ENCODE measurements around the gene CTSD.

CTSD gene

GRCh38 chr11:1736447-1736992, 27.2 kb downstream of the CTSD start:
- Mint-ChIP-seq H3K27me3 (peaks cover 8% of the 10 kb centered on the region), H3K27ac (no peak overlapping the region), H3K36me3 (no peaks in the 10 kb centered on the region), H3K4me3 (no peak overlapping the region), H3K9me3 (no peaks in the 10 kb centered on the region), H3K4me1 (peaks cover 11% of the 10 kb centered on the region)

GRCh38 chr11:1735271-1735670, 28.5 kb downstream of the CTSD start:
- no peak overlapping the region for H3K27ac Mint-ChIP-seq
- no peaks in the 10 kb centered on the region for H3K36me3 Mint-ChIP-seq
- peaks cover 8% of the 10 kb centered on the region for H3K27me3 Mint-ChIP-seq
- H3K9me3 Mint-ChIP-seq, result no peaks in the 10 kb centered on the region
- no peak overlapping the region for H3K4me3 Mint-ChIP-seq
- peaks cover 11% of the 10 kb centered on the region for H3K4me1 Mint-ChIP-seq

- Mint-ChIP-seq H3K27me3 (peaks cover 10% of the 10 kb centered on the region), H3K9me3 (no peaks in the 10 kb centered on the region), H3K27ac (no peak overlapping the region)
Measured at GRCh38 chr11:1734641-1735081, 29.1 kb downstream of the CTSD start.

GRCh38 chr11:1733716-1734640, 29.7 kb downstream of the CTSD start:
- H3K36me3 Mint-ChIP-seq, result no peaks in the 10 kb centered on the region
- H3K27me3 Mint-ChIP-seq, result peaks cover 10% of the 10 kb centered on the region
- H3K4me1 Mint-ChIP-seq, result peaks cover 13% of the 10 kb centered on the region
- no peak overlapping the region for H3K4me3 Mint-ChIP-seq
- H3K9me3 Mint-ChIP-seq, result no peaks in the 10 kb centered on the region
- H3K27ac Mint-ChIP-seq, result peak overlapping the region; percentile 46

More at GRCh38 chr11:1734641-1735081, 29.1 kb downstream of the CTSD start:
- Mint-ChIP-seq H3K4me3 (no peak overlapping the region), H3K36me3 (no peaks in the 10 kb centered on the region), H3K4me1 (peaks cover 11% of the 10 kb centered on the region)

GRCh38 chr11:1733009-1733715, 30.6 kb downstream of the CTSD start:
- H3K36me3 Mint-ChIP-seq, result no peaks in the 10 kb centered on the region
- H3K27me3 Mint-ChIP-seq, result peaks cover 12% of the 10 kb centered on the region
- H3K4me1 Mint-ChIP-seq, result peaks cover 21% of the 10 kb centered on the region
- peak overlapping the region; percentile 46 for H3K27ac Mint-ChIP-seq
- no peaks in the 10 kb centered on the region for H3K9me3 Mint-ChIP-seq
- no peak overlapping the region for H3K4me3 Mint-ChIP-seq

- Mint-ChIP-seq H3K27me3 (peaks cover 16% of the 10 kb centered on the region), H3K4me1 (peaks cover 26% of the 10 kb centered on the region), H3K4me3 (no peak overlapping the region)
Measured at GRCh38 chr11:1732418-1733008, 31.2 kb downstream of the CTSD start.

GRCh38 chr11:1731451-1732059, 32.2 kb downstream of the CTSD start:
- Mint-ChIP-seq H3K27me3 (peaks cover 18% of the 10 kb centered on the region), H3K9me3 (no peaks in the 10 kb centered on the region), H3K36me3 (no peaks in the 10 kb centered on the region), H3K4me3 (no peak overlapping the region), H3K4me1 (peaks cover 26% of the 10 kb centered on the region), H3K27ac (no peak overlapping the region)

More at GRCh38 chr11:1732418-1733008, 31.2 kb downstream of the CTSD start:
- Mint-ChIP-seq H3K9me3 (no peaks in the 10 kb centered on the region), H3K36me3 (no peaks in the 10 kb centered on the region), H3K27ac (no peak overlapping the region)

- H3K9me3 Mint-ChIP-seq, result no peaks in the 10 kb centered on the region
- H3K27ac Mint-ChIP-seq, result no peak overlapping the region
- H3K27me3 Mint-ChIP-seq, result peaks cover 15% of the 10 kb centered on the region
- H3K4me3 Mint-ChIP-seq, result no peak overlapping the region
- H3K4me1 Mint-ChIP-seq, result peaks cover 26% of the 10 kb centered on the region
- H3K36me3 Mint-ChIP-seq, result no peaks in the 10 kb centered on the region
Measured at GRCh38 chr11:1730059-1730629, 33.6 kb downstream of the CTSD start.

GRCh38 chr11:1729692-1730011, 34.1 kb downstream of the CTSD start:
- no peak overlapping the region for H3K4me3 Mint-ChIP-seq
- H3K27ac Mint-ChIP-seq, result no peak overlapping the region
- H3K36me3 Mint-ChIP-seq, result no peaks in the 10 kb centered on the region
- H3K9me3 Mint-ChIP-seq, result no peaks in the 10 kb centered on the region
- peaks cover 26% of the 10 kb centered on the region for H3K4me1 Mint-ChIP-seq
- peaks cover 15% of the 10 kb centered on the region for H3K27me3 Mint-ChIP-seq

GRCh38 chr11:1728931-1729691, 34.6 kb downstream of the CTSD start:
- H3K9me3 Mint-ChIP-seq, result no peaks in the 10 kb centered on the region
- peaks cover 23% of the 10 kb centered on the region for H3K4me1 Mint-ChIP-seq
- H3K4me3 Mint-ChIP-seq, result peak overlapping the region; percentile 43
- H3K36me3 Mint-ChIP-seq, result no peaks in the 10 kb centered on the region
- no peak overlapping the region for H3K27ac Mint-ChIP-seq
- peaks cover 15% of the 10 kb centered on the region for H3K27me3 Mint-ChIP-seq

GRCh38 chr11:1728301-1728700, 35.4 kb downstream of the CTSD start:
- H3K27ac Mint-ChIP-seq, result no peak overlapping the region
- no peaks in the 10 kb centered on the region for H3K36me3 Mint-ChIP-seq
- H3K27me3 Mint-ChIP-seq, result peaks cover 15% of the 10 kb centered on the region
- H3K9me3 Mint-ChIP-seq, result no peaks in the 10 kb centered on the region
- H3K4me3 Mint-ChIP-seq, result no peak overlapping the region
- peaks cover 15% of the 10 kb centered on the region for H3K4me1 Mint-ChIP-seq

GRCh38 chr11:1727861-1728260, 35.9 kb downstream of the CTSD start:
- no peak overlapping the region for H3K27ac Mint-ChIP-seq
- H3K9me3 Mint-ChIP-seq, result no peaks in the 10 kb centered on the region
- no peaks in the 10 kb centered on the region for H3K36me3 Mint-ChIP-seq
- peaks cover 15% of the 10 kb centered on the region for H3K27me3 Mint-ChIP-seq
- H3K4me3 Mint-ChIP-seq, result no peak overlapping the region
- peaks cover 15% of the 10 kb centered on the region for H3K4me1 Mint-ChIP-seq

GRCh38 chr11:1727096-1727690, 36.5 kb downstream of the CTSD start:
- peaks cover 14% of the 10 kb centered on the region for H3K27me3 Mint-ChIP-seq
- no peak overlapping the region for H3K4me3 Mint-ChIP-seq
- H3K27ac Mint-ChIP-seq, result no peak overlapping the region
- peaks cover 15% of the 10 kb centered on the region for H3K4me1 Mint-ChIP-seq
- no peaks in the 10 kb centered on the region for H3K36me3 Mint-ChIP-seq
- H3K9me3 Mint-ChIP-seq, result no peaks in the 10 kb centered on the region

GRCh38 chr11:1719781-1720180, 43.9 kb downstream of the CTSD start:
- Mint-ChIP-seq H3K9me3 (no peaks in the 10 kb centered on the region), H3K27me3 (no peaks in the 10 kb centered on the region), H3K36me3 (peaks cover 1% of the 10 kb centered on the region), H3K4me1 (no peaks in the 10 kb centered on the region), H3K4me3 (no peak overlapping the region), H3K27ac (no peak overlapping the region)
